ENCODE data around the gene ATP2A3.

GRCh38 chr17:3964203-3965117 is at the start of gene ATP2A3:
- no peak for TF ChIP-seq GATA3 (IDR thresholded peaks at IDR 0.05; ENCODE audit: low read depth, low read length)
- no peak for TF ChIP-seq GATA2 (IDR thresholded peaks at IDR 0.05; ENCODE audit: low read depth, low read length)
